Lower leg skin (tissue), 3 donors: ENCODE measurements around the gene AIG1.

Source experiments
- CTCF ChIP-seq, 3 donors: fragments of 450-650 bp; IDR thresholded peaks; one replicate each; pipeline ENCODE4 v1.5.1; 2016; ENCODE audit warnings: antibody characterized with exemption in 3 of 3, mild to moderate bottlenecking in 3 of 3, moderate library complexity in 2 of 3
- POLR2A ChIP-seq, 2 donors: fragments of 450-650 bp; IDR thresholded peaks; one replicate each; pipeline ENCODE4 v1.6.1; 2016 to 2017; ENCODE audit warnings: antibody characterized with exemption in 2 of 2, mild to moderate bottlenecking in 1 of 2, moderate library complexity in 1 of 2

- TF ChIP-seq POLR2A (IDR thresholded peaks at IDR 0.05) (no peak), CTCF (IDR thresholded peaks at IDR 0.05) (no peak)
These were observed 228.2 kb downstream of the AIG1 start for GRCh38 chr6:143288923-143289322.
